Keratinocyte (primary cell): ENCODE measurements around the gene ARHGEF16. TPM values are rescaled to one million over a fixed set of nuclear protein-coding genes. Genes with fewer than 3 reads are reported as not detected.

Experiments used
- DNase-seq: peaks from one replicate; pipeline ENCODE4 v3.0.0-alpha.2; 2011; ENCODE audit warnings: low read depth, missing footprints, low spot score
- FAIRE-seq: peaks from 2 replicates; lab custom pipeline; 2011; peaks lifted over from hg19 to GRCh38; lab: Jason Lieb, UNC
- H2AFZ ChIP-seq: 2 replicates; pipeline ENCODE4 v1.6.0; 2012; ENCODE audit warnings: low read length, control low read depth, inconsistent platforms; ENCODE audit not compliant: control insufficient read depth
- H3K27ac ChIP-seq: 2 replicates; pipeline ENCODE4 v1.5.1; 2011; ENCODE audit warnings: low read length; ENCODE audit not compliant: control insufficient read depth, insufficient read depth
- H3K27me3 ChIP-seq: 3 replicates; pipeline ENCODE4 v1.6.0; 2011; ENCODE audit warnings: low read length; ENCODE audit not compliant: control insufficient read depth, insufficient read depth; ENCODE audit errors: extremely low read depth
- H3K36me3 ChIP-seq, 2 experiments: 2 replicates in 1 of 2; 3 replicates in 1 of 2; pipeline ENCODE4 v1.5.1; 2011; ENCODE audit warnings: low read length in 2 of 2, mild to moderate bottlenecking in 1 of 2; ENCODE audit not compliant: control insufficient read depth in 2 of 2, insufficient read depth in 2 of 2; ENCODE audit errors: extremely low read depth in 1 of 2
- H3K4me1 ChIP-seq: 3 replicates; pipeline ENCODE4 v1.5.1; 2011; ENCODE audit warnings: low read length; ENCODE audit not compliant: control insufficient read depth, insufficient read depth; ENCODE audit errors: extremely low read depth
- H3K4me2 ChIP-seq: 3 replicates; pipeline ENCODE4 v1.6.0; 2011; ENCODE audit warnings: low read depth, low read length; ENCODE audit not compliant: control insufficient read depth, insufficient read depth; ENCODE audit errors: extremely low read depth
- H3K4me3 ChIP-seq, 3 experiments: fragments of 200-600 bp in 1 of 3; sonication (generic) in 1 of 3; 2 replicates in 2 of 3; 3 replicates in 1 of 3; pipeline ENCODE4 v1.5.1; 2011 to 2016; ENCODE audit warnings: low read length in 3 of 3, mild to moderate bottlenecking in 3 of 3, control low read depth in 2 of 3, inconsistent platforms in 1 of 3, low read depth in 1 of 3, mixed read lengths in 1 of 3, mixed run types in 1 of 3, moderate library complexity in 1 of 3; ENCODE audit not compliant: control insufficient read depth in 2 of 3, insufficient read depth in 2 of 3; ENCODE audit errors: extremely low read depth in 1 of 3
- H3K79me2 ChIP-seq: 2 replicates; pipeline ENCODE4 v1.6.0; 2012; ENCODE audit warnings: low read length; ENCODE audit not compliant: control insufficient read depth, insufficient read depth
- H3K9ac ChIP-seq: 3 replicates; pipeline ENCODE4 v1.6.0; 2011; ENCODE audit warnings: low read length; ENCODE audit not compliant: control insufficient read depth, insufficient read depth; ENCODE audit errors: extremely low read depth
- H3K9me1 ChIP-seq: 3 replicates; pipeline ENCODE4 v1.6.0; 2011; ENCODE audit warnings: low read length; ENCODE audit not compliant: control insufficient read depth, insufficient read depth; ENCODE audit errors: extremely low read depth
- H3K9me3 ChIP-seq: 2 replicates; pipeline ENCODE4 v1.5.1; 2012; ENCODE audit warnings: low read depth, low read length; ENCODE audit not compliant: control insufficient read depth
- H4K20me1 ChIP-seq: 3 replicates; pipeline ENCODE4 v1.6.0; 2011; ENCODE audit warnings: low read length; ENCODE audit not compliant: control insufficient read depth, insufficient read depth; ENCODE audit errors: extremely low read depth
- EZH2 ChIP-seq: IDR thresholded peaks from one replicate; pipeline ENCODE4 v1.6.1; 2012; ENCODE audit warnings: inconsistent platforms, mild to moderate bottlenecking, low read length, moderate library complexity
- dilution Hi-C: fragments of 300-500 bp; cut with MboI; formaldehyde crosslinking; loops from one replicate; pipeline ENCODE4 v1.7.0; 2020; ENCODE audit warnings: low sequenced_read_pairs; ENCODE audit not compliant: extremely low pct_ligation_motif_present
- polyA plus RNA-seq, 5 experiments: library from polyadenylated mRNA; depleted of rRNA in 3 of 5; stranded (reverse) in 3 of 5; stranded (forward) in 1 of 5; unstranded in 1 of 5; fragments of >200 nt; gene quantifications; 1 replicate in 1 of 5; 2 replicates in 3 of 5; 3 replicates in 1 of 5; pipeline versions ENCODE4 v1.2.1 to v1.2.3, GENCODE V29; 2011 to 2012; ENCODE audit warnings: missing spikeins in 2 of 5, low read depth in 1 of 5, low replicate concordance in 1 of 5
- TF ChIP-seq, protein P1 (sequence below), 3 experiments: IDR thresholded peaks in 1 of 3; conservative IDR thresholded peaks in 1 of 3; optimal IDR thresholded peaks in 1 of 3; 2 replicates in 2 of 3; 3 replicates in 1 of 3; pipeline versions ENCODE3 to v1.5.1; 2011; ENCODE audit warnings: low read length in 3 of 3, mild to moderate bottlenecking in 3 of 3, moderate library complexity in 2 of 3, control low read depth in 1 of 3, inconsistent platforms in 1 of 3; ENCODE audit not compliant: insufficient read depth in 2 of 3; ENCODE audit errors: extremely low read depth in 1 of 3

ARHGEF16 gene
- polyA plus RNA-seq, 1 donor (not counting 4 experiments of a cell fraction or from before 2014, with no cell fraction given) = 6.2 TPM

DNA sequence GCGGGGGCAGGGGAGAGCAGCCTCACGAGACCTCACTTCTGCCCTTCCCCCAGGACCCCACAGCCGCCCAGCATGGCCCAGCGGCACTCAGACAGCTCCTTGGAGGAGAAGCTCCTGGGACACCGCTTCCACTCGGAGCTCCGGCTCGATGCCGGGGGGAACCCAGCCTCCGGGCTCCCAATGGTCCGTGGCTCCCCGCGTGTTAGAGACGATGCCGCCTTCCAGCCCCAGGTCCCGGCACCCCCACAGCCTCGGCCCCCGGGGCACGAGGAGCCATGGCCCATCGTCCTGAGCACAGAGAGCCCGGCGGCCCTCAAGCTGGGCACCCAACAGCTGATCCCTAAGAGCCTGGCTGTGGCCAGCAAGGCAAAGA lies 8.5 kb downstream of the ARHGEF16 start:
- no peaks in the 10 kb centered on the region for H3K27me3 ChIP-seq
- no peak for TF ChIP-seq EZH2
- TF ChIP-seq, protein P1, sequence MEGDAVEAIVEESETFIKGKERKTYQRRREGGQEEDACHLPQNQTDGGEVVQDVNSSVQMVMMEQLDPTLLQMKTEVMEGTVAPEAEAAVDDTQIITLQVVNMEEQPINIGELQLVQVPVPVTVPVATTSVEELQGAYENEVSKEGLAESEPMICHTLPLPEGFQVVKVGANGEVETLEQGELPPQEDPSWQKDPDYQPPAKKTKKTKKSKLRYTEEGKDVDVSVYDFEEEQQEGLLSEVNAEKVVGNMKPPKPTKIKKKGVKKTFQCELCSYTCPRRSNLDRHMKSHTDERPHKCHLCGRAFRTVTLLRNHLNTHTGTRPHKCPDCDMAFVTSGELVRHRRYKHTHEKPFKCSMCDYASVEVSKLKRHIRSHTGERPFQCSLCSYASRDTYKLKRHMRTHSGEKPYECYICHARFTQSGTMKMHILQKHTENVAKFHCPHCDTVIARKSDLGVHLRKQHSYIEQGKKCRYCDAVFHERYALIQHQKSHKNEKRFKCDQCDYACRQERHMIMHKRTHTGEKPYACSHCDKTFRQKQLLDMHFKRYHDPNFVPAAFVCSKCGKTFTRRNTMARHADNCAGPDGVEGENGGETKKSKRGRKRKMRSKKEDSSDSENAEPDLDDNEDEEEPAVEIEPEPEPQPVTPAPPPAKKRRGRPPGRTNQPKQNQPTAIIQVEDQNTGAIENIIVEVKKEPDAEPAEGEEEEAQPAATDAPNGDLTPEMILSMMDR (optimal IDR thresholded peaks at IDR 0.05 in 1 of 3, IDR thresholded peaks at IDR 0.05 in 1 of 3, conservative IDR thresholded peaks at IDR 0.05 in 1 of 3; ENCODE audit: extremely low read depth in 1 of 3, insufficient read depth in 2 of 3, low read length in 3 of 3) = no peak
- peaks cover 2% of the 10 kb centered on the region for H3K9me1 ChIP-seq
- DNase-seq (no peak), FAIRE-seq (no peak)
- no peaks in the 10 kb centered on the region for H3K36me3 ChIP-seq
- H3K9me3 ChIP-seq = no peaks in the 10 kb centered on the region
- H3K4me2 ChIP-seq = no peak overlapping the region
- H2AFZ ChIP-seq = no peak overlapping the region
- H3K27ac ChIP-seq = no peak overlapping the region
- H3K79me2 ChIP-seq = no peaks in the 10 kb centered on the region
- peaks cover 64% of the 10 kb centered on the region for H3K4me1 ChIP-seq
- H3K4me3 ChIP-seq = no peak overlapping the region
- no peak overlapping the region for H3K9ac ChIP-seq
- dilution Hi-C loops = no loop called here
- H4K20me1 ChIP-seq = no peaks in the 10 kb centered on the region

DNA sequence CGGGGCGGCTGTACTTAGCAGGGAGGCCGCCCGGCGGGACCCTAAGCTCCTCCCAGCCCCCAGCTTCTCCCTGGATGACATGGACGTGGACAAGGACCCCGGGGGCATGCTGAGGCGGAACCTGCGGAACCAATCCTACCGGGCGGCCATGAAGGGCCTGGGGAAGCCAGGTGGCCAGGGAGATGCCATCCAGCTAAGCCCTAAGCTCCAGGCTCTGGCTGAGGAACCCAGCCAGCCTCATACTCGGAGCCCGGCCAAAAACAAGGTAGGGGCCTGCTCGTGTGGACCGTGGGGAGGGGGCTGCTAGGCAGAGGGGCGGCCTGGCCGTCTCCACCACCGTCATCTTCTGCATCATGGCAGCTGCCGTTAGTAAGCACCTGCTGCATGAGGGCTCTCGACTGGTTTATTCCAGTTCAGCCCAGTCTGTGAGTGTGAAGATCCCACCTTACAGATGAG lies 9.0 kb downstream of the ARHGEF16 start:
- Histone ChIP-seq H3K9me3 (no peaks in the 10 kb centered on the region), H3K9me1 (peaks cover 2% of the 10 kb centered on the region), H4K20me1 (no peaks in the 10 kb centered on the region), H2AFZ (no peak overlapping the region), H3K36me3 (no peaks in the 10 kb centered on the region), H3K4me2 (no peak overlapping the region), H3K27me3 (no peaks in the 10 kb centered on the region), H3K27ac (no peak overlapping the region), H3K79me2 (no peaks in the 10 kb centered on the region), H3K9ac (no peak overlapping the region), H3K4me3 (no peak overlapping the region), H3K4me1 (peaks cover 66% of the 10 kb centered on the region)
- TF ChIP-seq, protein P1 (optimal IDR thresholded peaks at IDR 0.05 in 1 of 3, IDR thresholded peaks at IDR 0.05 in 1 of 3, conservative IDR thresholded peaks at IDR 0.05 in 1 of 3; ENCODE audit: extremely low read depth in 1 of 3, insufficient read depth in 2 of 3, low read length in 3 of 3) = no peak
- no peak for TF ChIP-seq EZH2
- dilution Hi-C loops = no loop called here
- no peak for FAIRE-seq
- no peak for DNase-seq
